ENCODE data around the gene VAT1.
"Not testable (repeated sequence)": the region's sequence is repeated elsewhere in the genome, so short reads cannot be mapped to it uniquely, and the experiment has no call there.

The VAT1 gene

GRCh38 chr17:42973323-42973722, 48.9 kb downstream of the VAT1 start:
- DNase-seq (ENCODE audit: low read depth in 2 of 2): not testable (repeated sequence)

DNA sequence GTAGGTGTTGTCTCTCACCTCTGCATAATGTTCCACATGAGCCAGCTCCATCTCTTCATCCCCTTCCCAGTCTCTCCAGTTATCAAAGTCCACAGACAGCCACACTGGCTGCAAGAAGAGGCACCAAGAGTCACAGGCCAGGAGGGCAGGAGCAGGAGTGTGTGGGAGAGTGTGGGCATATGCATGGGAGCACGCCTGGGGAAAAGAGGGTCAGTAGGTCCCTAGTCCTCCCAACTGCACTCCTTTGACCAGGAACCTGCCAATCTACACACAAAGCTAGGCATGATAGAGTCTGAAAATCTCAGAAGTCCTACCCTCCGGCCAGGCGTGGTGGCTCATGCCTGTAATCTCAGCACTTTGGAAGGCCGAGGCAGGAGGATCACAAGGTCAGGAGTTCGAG, 50.6 kb downstream of the VAT1 start:
- DNase-seq (ENCODE audit: low read depth in 2 of 2): no peak

- DNase-seq (ENCODE audit: low read depth in 2 of 2): no peak
Observed at GRCh38 chr17:42969001-42969581, 53.1 kb downstream of the VAT1 start.

GRCh38 chr17:42967925-42968324, 54.3 kb downstream of the VAT1 start:
- no peak for DNase-seq (ENCODE audit: low read depth in 2 of 2)
